Hepatocyte (in vitro differentiated cells): Measurements from ENCODE around the gene PHEX.

Experiments used
- EZH2 ChIP-seq: fragments of 200-600 bp; sonication (generic); IDR thresholded peaks from 2 replicates; pipeline ENCODE4 v1.6.1; 2016; ENCODE audit warnings: antibody characterized with exemption, mild to moderate bottlenecking, borderline replicate concordance
- TF ChIP-seq, protein P1 (sequence below): fragments of 200-600 bp; sonication (generic); IDR thresholded peaks from 2 replicates; pipeline ENCODE4 v1.5.1; 2016; ENCODE audit warnings: antibody characterized with exemption, mild to moderate bottlenecking; ENCODE audit not compliant: poor library complexity

DNA sequence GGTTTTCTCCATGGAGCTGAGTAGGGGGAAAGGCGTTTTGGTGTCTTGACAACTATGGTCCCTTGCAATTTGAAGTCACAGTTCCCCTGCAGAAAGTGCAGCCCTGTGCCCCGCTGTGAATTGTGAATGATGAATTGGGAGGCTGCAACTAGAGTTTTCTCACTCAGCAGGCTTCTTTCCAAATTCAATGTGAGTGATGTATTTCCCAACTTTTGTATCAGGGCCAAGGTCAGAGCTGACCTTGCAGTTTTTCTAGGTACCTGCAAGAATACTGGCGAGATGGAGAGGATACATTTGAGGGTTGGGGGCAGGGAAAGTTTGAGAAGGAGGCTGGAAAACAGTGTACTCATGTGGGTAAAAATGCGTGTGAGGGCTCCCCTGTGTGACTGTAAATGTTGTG is 11.7 kb downstream of the PHEX start:
- TF ChIP-seq EZH2, result no peak
- TF ChIP-seq, protein P1, sequence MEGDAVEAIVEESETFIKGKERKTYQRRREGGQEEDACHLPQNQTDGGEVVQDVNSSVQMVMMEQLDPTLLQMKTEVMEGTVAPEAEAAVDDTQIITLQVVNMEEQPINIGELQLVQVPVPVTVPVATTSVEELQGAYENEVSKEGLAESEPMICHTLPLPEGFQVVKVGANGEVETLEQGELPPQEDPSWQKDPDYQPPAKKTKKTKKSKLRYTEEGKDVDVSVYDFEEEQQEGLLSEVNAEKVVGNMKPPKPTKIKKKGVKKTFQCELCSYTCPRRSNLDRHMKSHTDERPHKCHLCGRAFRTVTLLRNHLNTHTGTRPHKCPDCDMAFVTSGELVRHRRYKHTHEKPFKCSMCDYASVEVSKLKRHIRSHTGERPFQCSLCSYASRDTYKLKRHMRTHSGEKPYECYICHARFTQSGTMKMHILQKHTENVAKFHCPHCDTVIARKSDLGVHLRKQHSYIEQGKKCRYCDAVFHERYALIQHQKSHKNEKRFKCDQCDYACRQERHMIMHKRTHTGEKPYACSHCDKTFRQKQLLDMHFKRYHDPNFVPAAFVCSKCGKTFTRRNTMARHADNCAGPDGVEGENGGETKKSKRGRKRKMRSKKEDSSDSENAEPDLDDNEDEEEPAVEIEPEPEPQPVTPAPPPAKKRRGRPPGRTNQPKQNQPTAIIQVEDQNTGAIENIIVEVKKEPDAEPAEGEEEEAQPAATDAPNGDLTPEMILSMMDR, result no peak
